ENCODE results near the gene TIMP2. TPM values are rescaled to one million over a fixed set of nuclear protein-coding genes. Genes with fewer than 3 reads are reported as not detected.

Gene TIMP2
- total RNA-seq, 3 donors from 2014 or later, result 72.0 to 344 (median 112) TPM

- intact Hi-C loops (cut with DNase I; ENCODE audit: low total_unique reads), result no loop called here
- DNase-seq (ENCODE audit: low spot score in 2 of 2), result no peak
- Histone ChIP-seq H3K27me3 (no peaks in the 10 kb centered on the region), H3K4me1 (peaks cover 0 to 15% of the 10 kb centered on the region in 2 donors), H3K27ac (no peak overlapping the region), H3K9me3 (no peaks in the 10 kb centered on the region), H3K4me3 (no peak overlapping the region), H3K36me3 (no peaks in the 10 kb centered on the region)
- TF ChIP-seq CTCF (IDR thresholded peaks at IDR 0.05) (no peak), POLR2AphosphoS5 (IDR thresholded peaks at IDR 0.05) (no peak), POLR2A (IDR thresholded peaks at IDR 0.05) (no peak)
Observed at GRCh38 chr17:78937561-78937960, 12.4 kb upstream of the TIMP2 start.

- Histone ChIP-seq H3K36me3 (no peaks in the 10 kb centered on the region), H3K4me3 (no peak overlapping the region), H3K9me3 (no peaks in the 10 kb centered on the region), H3K27ac (peak overlapping the region; percentile 70 to 95), H3K27me3 (no peaks in the 10 kb centered on the region), H3K4me1 (peaks cover 0 to 15% of the 10 kb centered on the region in 2 donors)
- peak in 1 of 3 donors; percentile 62 for TF ChIP-seq POLR2AphosphoS5 (IDR thresholded peaks at IDR 0.05)
- TF ChIP-seq POLR2A (IDR thresholded peaks at IDR 0.05), result no peak
- DNase-seq (ENCODE audit: low spot score in 2 of 2), result peak in 1 of 2 donors; percentile 45
- intact Hi-C loops (cut with DNase I; ENCODE audit: low total_unique reads), result no loop called here
Observed at GRCh38 chr17:78935419-78936323, 10.5 kb upstream of the TIMP2 start.

- Histone ChIP-seq H3K4me1 (peaks cover 0 to 15% of the 10 kb centered on the region in 2 donors), H3K4me3 (peak overlapping the region in 1 of 3 donors; percentile 60), H3K9me3 (no peaks in the 10 kb centered on the region), H3K27me3 (no peaks in the 10 kb centered on the region), H3K36me3 (no peaks in the 10 kb centered on the region), H3K27ac (peak overlapping the region; percentile 70 to 95)
- TF ChIP-seq POLR2A (IDR thresholded peaks at IDR 0.05), result no peak
- TF ChIP-seq POLR2AphosphoS5 (IDR thresholded peaks at IDR 0.05), result no peak
- no peak for TF ChIP-seq CTCF (IDR thresholded peaks at IDR 0.05)
- no peak for DNase-seq (ENCODE audit: low spot score in 2 of 2)
- intact Hi-C loops (cut with DNase I; ENCODE audit: low total_unique reads), result no loop called here
Observed at GRCh38 chr17:78934681-78935418, 9.7 kb upstream of the TIMP2 start.

GRCh38 chr17:78933959-78934568 lies 8.9 kb upstream of the TIMP2 start:
- peak overlapping the region; percentile 70 to 95 for H3K27ac ChIP-seq
- H3K27me3 ChIP-seq, result no peaks in the 10 kb centered on the region
- TF ChIP-seq POLR2A (IDR thresholded peaks at IDR 0.05) (no peak), POLR2AphosphoS5 (IDR thresholded peaks at IDR 0.05) (peak; percentile 55 to 86 (median 67))
- no peaks in the 10 kb centered on the region for H3K9me3 ChIP-seq
- H3K4me3 ChIP-seq, result peak overlapping the region in 2 of 3 donors; percentile 35 to 60
- H3K36me3 ChIP-seq, result no peaks in the 10 kb centered on the region
- H3K4me1 ChIP-seq, result peaks cover 0 to 15% of the 10 kb centered on the region in 2 donors
- intact Hi-C loops (cut with DNase I; ENCODE audit: low total_unique reads), result no loop called here
- peak; percentile 89 to 94 for DNase-seq (ENCODE audit: low spot score in 2 of 2)

- peak in 1 of 2 donors; percentile 59 for DNase-seq (ENCODE audit: low spot score in 2 of 2)
- peak overlapping the region; percentile 70 to 95 for H3K27ac ChIP-seq
- intact Hi-C loops (cut with DNase I; ENCODE audit: low total_unique reads), result no loop called here
- no peaks in the 10 kb centered on the region for H3K36me3 ChIP-seq
- no peaks in the 10 kb centered on the region for H3K9me3 ChIP-seq
- TF ChIP-seq POLR2AphosphoS5 (IDR thresholded peaks at IDR 0.05), result no peak
- TF ChIP-seq POLR2A (IDR thresholded peaks at IDR 0.05), result no peak
- TF ChIP-seq CTCF (IDR thresholded peaks at IDR 0.05), result no peak
- H3K27me3 ChIP-seq, result no peaks in the 10 kb centered on the region
- H3K4me1 ChIP-seq, result peaks cover 0 to 15% of the 10 kb centered on the region in 2 donors
- H3K4me3 ChIP-seq, result peak overlapping the region in 2 of 3 donors; percentile 35 to 60
Observed at GRCh38 chr17:78933025-78933958, 8.1 kb upstream of the TIMP2 start.

All from breast epithelium (tissue), 4 donors.